HepG2 (cell line): Measurements from ENCODE around the gene ZMYND10. TPM values are rescaled to one million over a fixed set of nuclear protein-coding genes. Genes with fewer than 3 reads are reported as not detected.

Source experiments
- ATAC-seq: fragments of 200-7000 bp; cut with Tn5 transposase; 3 replicates; pipeline ENCODE4 v1.9.1; 2020; ENCODE audit warnings: mild to moderate bottlenecking, moderate library complexity
- BruUV-seq: library from RNA; stranded (reverse); fragments of 400-500 nt; replicated peaks from 2 replicates; lab custom pipeline; 2021; lab: Mats Ljungman, UMichigan
- CTCF ChIA-PET: fragments of 300-600 bp; formaldehyde crosslinking; extraction: SDS; loops from one replicate; lab custom pipeline; 2021; ENCODE audit warnings: low total read pairs, inconsistent platforms, low intra/inter-chr PET ratio; lab: Yijun Ruan, JAX
- POLR2A ChIA-PET: fragments of 350-600 bp; sonication (Branson Sonifier 250); formaldehyde crosslinking; loops from one replicate; lab custom pipeline; 2020; ENCODE audit warnings: antibody characterized with exemption, inconsistent platforms; lab: Yijun Ruan, JAX
- DNase-seq: peaks from one replicate; pipeline ENCODE4 v3.0.0-alpha.2; 2015; ENCODE audit warnings: low spot score
- FAIRE-seq: peaks from 3 replicates; lab custom pipeline; 2011; peaks lifted over from hg19 to GRCh38; lab: Jason Lieb, UNC
- H2AFZ ChIP-seq: one replicate; pipeline ENCODE4 v1.6.1; 2011; ENCODE audit warnings: low read length, inconsistent platforms
- H3K27ac ChIP-seq: fragments of 300-600 bp; 3 replicates; pipeline ENCODE4 v1.8.0; 2011; ENCODE audit warnings: mixed run types, mild to moderate bottlenecking, mixed read lengths, low read length, inconsistent platforms; ENCODE audit not compliant: insufficient read depth; ENCODE audit errors: extremely low read length
- H3K27me3 ChIP-seq, 2 experiments: fragments of 200-600 bp in 1 of 2; 2 replicates in 1 of 2; 3 replicates in 1 of 2; pipeline versions ENCODE4 v1.6.0 to v1.8.0; 2011; ENCODE audit warnings: low read length in 2 of 2, mild to moderate bottlenecking in 2 of 2, moderate library complexity in 2 of 2, inconsistent platforms in 1 of 2; ENCODE audit not compliant: insufficient read depth in 2 of 2, control insufficient read depth in 1 of 2
- H3K36me3 ChIP-seq, 2 experiments: fragments of 200-600 bp in 1 of 2; replicated peaks in 1 of 2; 2 replicates in 1 of 2; 3 replicates in 1 of 2; pipeline versions ENCODE4 v1.5.1 to v1.8.0; 2011; ENCODE audit warnings: low read length in 2 of 2, inconsistent platforms in 1 of 2; ENCODE audit not compliant: insufficient read depth in 2 of 2, control insufficient read depth in 1 of 2
- H3K4me1 ChIP-seq: 2 replicates; pipeline ENCODE4 v1.5.1; 2012; ENCODE audit warnings: low read length, inconsistent platforms; ENCODE audit not compliant: insufficient read depth
- H3K4me2 ChIP-seq: 2 replicates; pipeline ENCODE4 v1.6.0; 2011; ENCODE audit warnings: low read depth, low read length, inconsistent platforms
- H3K4me3 ChIP-seq, 3 experiments: fragments of 200-600 bp in 1 of 3; sonication (generic), shearing (Covaris generic) in 1 of 3; replicated peaks in 1 of 3; 2 replicates each; pipeline ENCODE4 v1.5.1; 2011 to 2016; ENCODE audit warnings: low read length in 3 of 3, inconsistent platforms in 2 of 3, low read depth in 2 of 3, mild to moderate bottlenecking in 2 of 3, control low read depth in 1 of 3, mixed read lengths in 1 of 3; ENCODE audit not compliant: insufficient read depth in 1 of 3
- H3K79me2 ChIP-seq: one replicate; pipeline ENCODE4 v1.6.1; 2011; ENCODE audit warnings: low read length, inconsistent platforms; ENCODE audit not compliant: insufficient read depth
- H3K9ac ChIP-seq: 2 replicates; pipeline ENCODE4 v1.6.0; 2011; ENCODE audit warnings: mild to moderate bottlenecking, low read depth, low read length, inconsistent platforms; ENCODE audit not compliant: insufficient read depth
- H3K9me3 ChIP-seq: 2 replicates; pipeline ENCODE4 v1.5.1; 2012; ENCODE audit warnings: mild to moderate bottlenecking, low read length
- H4K20me1 ChIP-seq: 2 replicates; pipeline ENCODE4 v1.6.0; 2011; ENCODE audit warnings: inconsistent platforms, mild to moderate bottlenecking, low read length, moderate library complexity; ENCODE audit not compliant: insufficient read depth
- GABPA ChIP-seq, 2 experiments: IDR thresholded peaks; 2 replicates each; pipeline ENCODE4 v1.6.1; 2011 to 2016; ENCODE audit warnings: low read depth in 2 of 2, low read length in 1 of 2, missing biosample characterization in 1 of 2, missing genetic modification characterization in 1 of 2
- LCORL ChIP-seq, 2 experiments: fragments of 450-650 bp in 1 of 2; sonication (generic) in 1 of 2; formaldehyde crosslinking in 1 of 2; IDR thresholded peaks; 2 replicates each; pipeline versions ENCODE4 v1.5.0 to v1.6.1; 2017 to 2020; ENCODE audit warnings: antibody characterized with exemption in 1 of 2, missing genetic modification reagents in 1 of 2
- MTA1 ChIP-seq: sonication (generic); formaldehyde crosslinking; IDR thresholded peaks from 2 replicates; pipeline ENCODE4 v1.4.0; 2020; ENCODE audit warnings: missing genetic modification reagents, mild to moderate bottlenecking, borderline replicate concordance
- SOX5 ChIP-seq: IDR thresholded peaks from 2 replicates; pipeline ENCODE4 v1.6.1; 2016; ENCODE audit warnings: borderline replicate concordance
- WIZ ChIP-seq: sonication (generic); formaldehyde crosslinking; IDR thresholded peaks from 2 replicates; pipeline ENCODE4 v1.5.1; 2020; ENCODE audit warnings: mild to moderate bottlenecking, missing genetic modification reagents
- ZBTB7A ChIP-seq: sonication (generic); formaldehyde crosslinking; IDR thresholded peaks from 2 replicates; pipeline ENCODE4 v1.8.0; 2022; ENCODE audit warnings: mild to moderate bottlenecking, missing genetic modification reagents
- ZEB1 ChIP-seq: IDR thresholded peaks from 2 replicates; pipeline ENCODE4 v1.6.1; 2012; ENCODE audit warnings: mild to moderate bottlenecking, low read depth, inconsistent platforms; ENCODE audit not compliant: insufficient replicate concordance
- ZFX ChIP-seq: sonication (generic); formaldehyde crosslinking; IDR thresholded peaks from 2 replicates; pipeline ENCODE4 v1.4.0; 2020; ENCODE audit warnings: mild to moderate bottlenecking, low read depth, missing genetic modification reagents, moderate library complexity
- ZMYM4 ChIP-seq: sonication (generic); formaldehyde crosslinking; IDR thresholded peaks from 2 replicates; pipeline ENCODE4 v1.8.1; 2023; ENCODE audit warnings: mild to moderate bottlenecking, missing genetic modification reagents
- ZNF343 ChIP-seq: sonication (generic); formaldehyde crosslinking; IDR thresholded peaks from 2 replicates; pipeline ENCODE4 v1.4.0; 2020; ENCODE audit warnings: mild to moderate bottlenecking, missing genetic modification reagents
- ZNF383 ChIP-seq: sonication (generic); formaldehyde crosslinking; IDR thresholded peaks from 2 replicates; pipeline ENCODE4 v1.4.0; 2020; ENCODE audit warnings: missing genetic modification reagents, mild to moderate bottlenecking, borderline replicate concordance
- ZNF501 ChIP-seq: sonication (generic); formaldehyde crosslinking; IDR thresholded peaks from 2 replicates; pipeline ENCODE4 v1.5.1; 2020; ENCODE audit warnings: mild to moderate bottlenecking, moderate library complexity, missing genetic modification reagents
- ZSCAN22 ChIP-seq: sonication (generic); formaldehyde crosslinking; IDR thresholded peaks from 2 replicates; pipeline ENCODE4 v1.4.0; 2020; ENCODE audit warnings: mild to moderate bottlenecking, missing genetic modification reagents
- ZSCAN25 ChIP-seq: sonication (generic); formaldehyde crosslinking; IDR thresholded peaks from 2 replicates; pipeline ENCODE4 v1.8.0; 2022; ENCODE audit warnings: mild to moderate bottlenecking, missing genetic modification reagents
- WGBS: methylation state at CpG from one replicate; pipeline ENCODE4 v1.1.6; 2017; ENCODE audit warnings: low lambda C conversion rate; 5-methylcytosine and 5-hydroxymethylcytosine counted together
- in situ Hi-C: cut with HindIII; loops from 2 replicates; pipeline ENCODE4 v1.10.0; 2017; ENCODE audit warnings: low pct_unique_long_range_greater_than_20kb; ENCODE audit not compliant: extremely low pct_ligation_motif_present
- intact Hi-C: fragments of 100-400 bp; cut with micrococcal nuclease; formaldehyde crosslinking; loops from one replicate; pipeline ENCODE4 v1.10.0; 2022; ENCODE audit not compliant: unreplicated experiment
- polyA plus RNA-seq, 8 experiments: library from polyadenylated mRNA; depleted of rRNA in 3 of 8; stranded (reverse) in 7 of 8; unstranded in 1 of 8; fragments of >200 nt; fragmentation: Illumina TruSeq in 4 of 8; extraction: Trizol in 4 of 8; gene quantifications; 2 replicates each; pipeline versions ENCODE4 v1.2.1 to v1.2.3, GENCODE V29; 2011 to 2016; ENCODE audit warnings: low read depth in 4 of 8, missing spikeins in 1 of 8, mixed read lengths in 1 of 8; ENCODE audit not compliant: insufficient read depth in 1 of 8
- total RNA-seq, 5 experiments: library from RNA; depleted of rRNA; stranded (reverse); fragments of >200 nt; fragmentation: Illumina TruSeq; extraction: Trizol; gene quantifications; 2 replicates each; pipeline ENCODE4 v1.2.3, GENCODE V29; 2016; ENCODE audit warnings: low read depth in 1 of 5
- TF ChIP-seq, protein P1 (sequence below): sonication (generic); formaldehyde crosslinking; IDR thresholded peaks from 2 replicates; pipeline ENCODE4 v1.4.0; 2020; ENCODE audit warnings: missing genetic modification reagents
- TF ChIP-seq, protein P2 (sequence below): sonication (generic); formaldehyde crosslinking; IDR thresholded peaks from 2 replicates; pipeline ENCODE4 v1.8.0; 2023; ENCODE audit warnings: mild to moderate bottlenecking, missing genetic modification reagents
- TF ChIP-seq, protein P3 (sequence below): sonication (generic); formaldehyde crosslinking; IDR thresholded peaks from 2 replicates; pipeline ENCODE4 v1.4.0; 2020; ENCODE audit warnings: missing genetic modification reagents

ZMYND10 gene
- total and polyA plus RNA-seq, 2 of the 13 experiments (the other 11 are each of a cell fraction or from before 2014, with no cell fraction given): 0.60 to 0.74 TPM

DNA sequence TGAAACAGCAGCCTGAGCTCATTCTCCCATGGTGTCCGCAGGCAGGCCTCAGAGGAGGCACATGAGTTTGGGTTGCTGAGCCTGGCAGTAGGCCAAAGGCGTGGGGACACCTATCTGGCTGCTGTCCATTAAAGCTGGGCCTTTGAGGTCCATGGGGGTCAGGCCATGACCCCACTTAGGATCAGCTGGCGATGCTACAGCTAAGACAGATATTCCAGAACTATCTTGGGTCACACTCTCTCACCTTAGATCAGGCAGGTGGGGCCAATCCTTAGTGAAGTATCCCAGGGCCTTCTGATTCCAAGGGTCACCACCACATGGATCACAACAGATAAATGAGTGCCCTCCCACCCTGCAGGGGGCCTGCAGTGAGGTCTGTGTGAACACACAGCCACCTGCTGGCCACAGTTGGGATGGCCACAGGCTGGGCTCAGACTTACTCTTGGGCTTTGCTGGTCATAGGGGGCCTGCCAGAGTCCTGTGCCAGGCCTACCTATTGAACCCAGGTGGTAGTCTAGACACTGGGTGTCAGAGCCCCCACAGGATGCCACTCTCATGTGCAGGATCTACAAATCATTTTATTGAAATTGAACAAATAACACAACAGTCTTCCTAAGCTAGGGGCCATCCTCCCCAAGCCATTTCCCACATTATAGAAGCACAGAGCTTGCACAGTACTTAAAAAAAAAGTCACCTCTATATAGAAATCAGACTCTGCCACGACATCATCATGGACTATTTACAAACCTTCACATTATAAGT, 21.0 kb downstream of the ZMYND10 start:
- intact Hi-C loops: loop anchor here (1.0 kb wide), 2 partner anchors 21 to 50 kb away; partner anchors contain the start of gene HYAL1
- peak overlapping the region; percentile 7; the same call in 1 of the 2 replicates for H3K9ac ChIP-seq
- H3K9me3 ChIP-seq: no peaks in the 10 kb centered on the region
- H4K20me1 ChIP-seq: no peaks in the 10 kb centered on the region
- peaks cover 27% of the 10 kb centered on the region for H3K79me2 ChIP-seq
- ChIA-PET CTCF (interaction anchor here (1.1 to 1.5 kb wide), 4 partner anchors 22 to 67 kb away, joined by 4 to 14 read pairs (median 7); partner anchors contain the start of genes HYAL1 and IFRD2), POLR2A (interaction anchor here (0.5 to 13.0 kb wide), 10 partner anchors 12 to 67 kb away, joined by 3 to 222 read pairs (median 6); partner anchors contain the start of genes CYB561D2, HYAL1, HYAL3 and IFRD2)
- WGBS: 0% methylated on average over 1 of the region's 4 CpGs
- peaks cover 0 to 13% of the 10 kb centered on the region in 2 experiments; a peak in 2 of 5 replicates for H3K36me3 ChIP-seq
- DNase-seq (peak; percentile 88), ATAC-seq (peak; percentile 59), FAIRE-seq (peak; percentile 84)
- peak overlapping the region; percentile 33; the same call in 1 of the 2 replicates for H3K4me2 ChIP-seq
- peak overlapping the region; percentile 100 for H3K27ac ChIP-seq
- H3K27me3 ChIP-seq: no peaks in the 10 kb centered on the region; a peak in 1 of 5 replicates
- H2AFZ ChIP-seq: no peak overlapping the region
- in situ Hi-C loops: loop anchor here (5.0 kb wide), 1 partner anchor 62 kb away; no protein-coding TSS in a partner anchor
- H3K4me3 ChIP-seq: no peak overlapping the region; a peak in 1 of 6 replicates
- no TSS peak for BruUV-seq
- H3K4me1 ChIP-seq: peaks cover 69% of the 10 kb centered on the region
- no peak for TF ChIP-seq GABPA (IDR thresholded peaks at IDR 0.05; ENCODE audit: low read depth, low read length)
- TF ChIP-seq GABPA (CRISPR knock-in tag; IDR thresholded peaks at IDR 0.05; ENCODE audit: low read depth): peak; percentile 39
- TF ChIP-seq ZBTB7A (CRISPR knock-in tag): peak; percentile 88
- 0 out of 2 replicates have a peak, but pooled peaks have one; percentile 31 for TF ChIP-seq ZMYM4 (CRISPR knock-in tag)
- TF ChIP-seq, protein P1, sequence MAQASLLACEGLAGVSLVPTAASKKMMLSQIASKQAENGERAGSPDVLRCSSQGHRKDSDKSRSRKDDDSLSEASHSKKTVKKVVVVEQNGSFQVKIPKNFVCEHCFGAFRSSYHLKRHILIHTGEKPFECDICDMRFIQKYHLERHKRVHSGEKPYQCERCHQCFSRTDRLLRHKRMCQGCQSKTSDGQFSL: peak; percentile 84; the same call in 1 of the 2 replicates
- TF ChIP-seq SOX5 (CRISPR knock-in tag): peak; percentile 35; the same call in 1 of the 2 replicates
- TF ChIP-seq, protein P2, sequence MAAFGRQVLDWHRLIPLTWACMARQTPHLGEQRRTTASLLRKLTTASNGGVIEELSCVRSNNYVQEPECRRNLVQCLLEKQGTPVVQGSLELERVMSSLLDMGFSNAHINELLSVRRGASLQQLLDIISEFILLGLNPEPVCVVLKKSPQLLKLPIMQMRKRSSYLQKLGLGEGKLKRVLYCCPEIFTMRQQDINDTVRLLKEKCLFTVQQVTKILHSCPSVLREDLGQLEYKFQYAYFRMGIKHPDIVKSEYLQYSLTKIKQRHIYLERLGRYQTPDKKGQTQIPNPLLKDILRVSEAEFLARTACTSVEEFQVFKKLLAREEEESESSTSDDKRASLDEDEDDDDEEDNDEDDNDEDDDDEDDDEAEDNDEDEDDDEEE (CRISPR knock-in tag): peak; percentile 68; the same call in 1 of the 2 replicates
- 0 out of 2 replicates have a peak, but pooled peaks have one; percentile 62 for TF ChIP-seq MTA1 (CRISPR knock-in tag)
- no peak for TF ChIP-seq ZEB1
- peak; percentile 70 for TF ChIP-seq ZNF501 (CRISPR knock-in tag)
- TF ChIP-seq ZSCAN25 (CRISPR knock-in tag): 0 out of 2 replicates have a peak, but pooled peaks have one; percentile 24
- 0 out of 2 replicates have a peak, but pooled peaks have one; percentile 25 for TF ChIP-seq ZNF383 (CRISPR knock-in tag)
- TF ChIP-seq LCORL (IDR thresholded peaks at IDR 0.05): no peak
- TF ChIP-seq LCORL (CRISPR knock-in tag; IDR thresholded peaks at IDR 0.05): peak; percentile 43; the same call in 1 of the 2 replicates
- TF ChIP-seq WIZ (CRISPR knock-in tag): no peak
- TF ChIP-seq ZSCAN22 (CRISPR knock-in tag): 0 out of 2 replicates have a peak, but pooled peaks have one; percentile 27
- peak; percentile 51; the same call in 1 of the 2 replicates for TF ChIP-seq ZNF343 (CRISPR knock-in tag)
- TF ChIP-seq, protein P3, sequence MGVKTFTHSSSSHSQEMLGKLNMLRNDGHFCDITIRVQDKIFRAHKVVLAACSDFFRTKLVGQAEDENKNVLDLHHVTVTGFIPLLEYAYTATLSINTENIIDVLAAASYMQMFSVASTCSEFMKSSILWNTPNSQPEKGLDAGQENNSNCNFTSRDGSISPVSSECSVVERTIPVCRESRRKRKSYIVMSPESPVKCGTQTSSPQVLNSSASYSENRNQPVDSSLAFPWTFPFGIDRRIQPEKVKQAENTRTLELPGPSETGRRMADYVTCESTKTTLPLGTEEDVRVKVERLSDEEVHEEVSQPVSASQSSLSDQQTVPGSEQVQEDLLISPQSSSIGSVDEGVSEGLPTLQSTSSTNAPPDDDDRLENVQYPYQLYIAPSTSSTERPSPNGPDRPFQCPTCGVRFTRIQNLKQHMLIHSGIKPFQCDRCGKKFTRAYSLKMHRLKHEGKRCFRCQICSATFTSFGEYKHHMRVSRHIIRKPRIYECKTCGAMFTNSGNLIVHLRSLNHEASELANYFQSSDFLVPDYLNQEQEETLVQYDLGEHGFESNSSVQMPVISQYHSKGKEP (CRISPR knock-in tag): no peak
- peak; percentile 75 for TF ChIP-seq ZFX (CRISPR knock-in tag)
